Activated CD4-positive, CD25-positive, alpha-beta regulatory T cell (primary cell): ENCODE measurements around the gene CORO1C.

ENCODE experiments used
- DNase-seq, 4 experiments: peaks; one replicate each; lab custom pipeline; 2025; lab: John Stamatoyannopoulos, UW

Gene CORO1C

GRCh38 chr12:108615918-108616317 lies 115.4 kb downstream of the CORO1C start:
- no peak for DNase-seq

DNA sequence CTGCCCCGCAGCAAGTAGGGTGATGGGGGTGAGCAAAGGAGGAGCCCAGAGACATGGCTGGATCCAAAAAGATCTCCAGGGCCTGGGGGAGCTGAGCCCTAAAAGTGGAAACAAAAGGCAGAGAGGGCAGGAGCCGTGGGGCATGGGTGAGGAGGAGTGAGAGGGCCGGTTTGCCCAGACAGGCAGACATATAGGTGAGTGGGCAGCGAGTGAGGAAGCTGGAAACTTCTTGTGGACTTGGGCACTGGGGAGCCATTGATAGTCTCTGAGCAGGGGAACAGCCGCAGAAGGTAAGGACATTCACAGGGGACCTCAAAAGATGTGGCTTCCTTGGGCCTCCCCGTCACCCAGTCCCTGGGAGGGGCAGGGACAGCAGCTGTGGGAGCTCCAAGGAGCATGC lies 116.7 kb downstream of the CORO1C start:
- no peak for DNase-seq

DNA sequence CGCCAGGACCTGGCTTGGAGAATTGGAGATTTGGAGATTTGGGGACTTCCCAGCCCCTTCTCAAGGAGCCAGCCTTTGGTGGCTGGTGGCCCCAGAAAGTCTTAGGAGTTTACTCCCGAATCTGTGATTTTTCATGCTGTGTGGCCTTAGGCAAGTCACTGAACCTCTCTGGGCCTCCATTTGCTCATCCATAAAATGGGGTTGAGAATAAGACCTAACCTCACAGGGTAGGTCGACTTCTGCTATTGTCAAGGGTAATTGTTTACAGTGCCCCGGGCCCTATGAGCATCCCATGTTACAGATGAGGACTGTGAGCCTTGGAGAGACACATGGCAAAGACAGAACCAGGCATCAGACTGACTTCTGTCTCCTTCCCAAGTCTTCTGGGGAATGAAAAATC lies 117.3 kb downstream of the CORO1C start:
- DNase-seq: no peak

GRCh38 chr12:108613548-108613947 lies 117.8 kb downstream of the CORO1C start:
- DNase-seq: no peak

DNA sequence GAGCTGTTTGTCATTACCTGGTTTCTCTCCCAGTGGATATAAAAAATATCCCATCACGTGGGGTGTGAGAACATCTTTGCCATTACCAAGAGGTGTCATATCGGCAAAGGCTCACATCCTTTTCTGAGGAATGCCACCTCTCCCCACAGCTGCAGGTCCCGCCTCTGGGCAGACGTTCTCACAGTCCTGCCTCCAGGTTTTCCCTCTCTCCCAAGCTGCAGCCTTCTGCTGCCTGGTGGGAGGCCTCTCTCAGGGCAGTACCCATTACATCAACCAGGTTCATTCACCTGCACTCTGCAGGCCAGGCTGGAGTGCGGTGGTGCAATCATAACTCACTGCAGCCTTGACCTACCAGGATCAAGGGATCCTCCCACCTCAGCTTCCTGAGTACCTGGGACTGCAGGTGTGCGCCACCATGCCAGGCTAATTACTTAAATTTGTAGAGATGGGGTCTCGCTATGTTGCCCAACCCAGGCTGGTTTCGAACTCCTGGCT lies 118.5 kb downstream of the CORO1C start:
- no peak for DNase-seq

DNA sequence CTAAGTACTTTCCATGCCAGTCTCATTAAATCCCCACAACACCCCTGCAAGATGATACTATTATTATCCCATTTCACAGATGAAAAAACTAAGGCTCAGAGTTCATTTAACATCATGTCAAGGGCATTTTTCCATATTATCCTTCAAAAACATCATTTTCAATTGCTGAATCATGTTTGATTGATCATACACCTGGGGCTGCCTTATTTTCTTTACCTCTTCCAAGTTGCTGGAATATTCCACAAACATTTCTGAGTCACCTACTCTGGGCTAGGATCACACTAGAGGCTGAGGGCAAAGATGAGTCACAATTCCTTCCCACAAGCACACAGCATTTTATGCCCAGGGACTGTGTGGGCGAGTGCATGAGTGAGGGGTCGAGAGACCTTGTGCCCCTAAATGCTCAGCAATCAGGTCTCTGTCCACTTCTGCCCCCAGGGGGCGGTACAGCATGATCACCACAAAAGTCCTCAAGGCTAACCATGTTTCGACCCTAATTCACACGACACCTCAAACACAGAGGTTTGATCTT lies 119.4 kb downstream of the CORO1C start:
- peak; percentile 15 to 38 (median 27) for DNase-seq

DNA sequence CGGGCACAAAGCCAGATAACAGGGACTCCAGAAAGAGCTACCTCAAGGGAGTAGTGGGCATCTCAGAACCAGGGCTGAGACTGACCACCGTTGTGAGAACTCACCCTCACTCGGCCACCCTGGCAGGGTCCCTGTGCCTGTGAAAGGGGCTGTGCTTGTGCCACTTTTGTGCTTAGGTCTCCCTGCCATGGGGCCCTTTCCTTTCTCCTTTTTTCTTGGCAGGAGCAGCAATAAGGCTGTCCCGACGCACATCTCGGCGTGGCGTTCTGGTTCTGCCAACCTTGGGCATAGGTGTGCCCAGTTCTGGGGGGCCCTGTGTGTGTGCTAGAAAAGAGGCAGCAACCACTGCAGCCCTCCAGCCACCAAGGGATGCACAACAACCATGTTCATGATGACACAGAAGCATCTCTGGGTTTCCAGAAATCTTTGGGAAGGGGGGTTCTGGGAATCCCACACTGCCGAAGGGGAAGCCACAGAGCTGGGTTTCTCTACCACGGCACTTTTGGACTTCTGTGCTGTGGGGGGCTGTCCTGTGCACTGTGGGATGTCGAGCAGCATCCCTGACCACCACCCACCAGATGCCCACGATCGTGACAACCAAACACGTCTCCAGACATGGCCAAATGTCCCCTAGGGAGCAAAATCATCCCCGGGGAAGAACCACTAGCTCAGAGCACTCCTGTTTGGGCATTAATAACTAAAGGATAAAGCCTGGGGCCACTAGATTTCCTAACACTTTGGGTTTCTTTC lies 120.3 kb downstream of the CORO1C start:
- DNase-seq: no peak

DNA sequence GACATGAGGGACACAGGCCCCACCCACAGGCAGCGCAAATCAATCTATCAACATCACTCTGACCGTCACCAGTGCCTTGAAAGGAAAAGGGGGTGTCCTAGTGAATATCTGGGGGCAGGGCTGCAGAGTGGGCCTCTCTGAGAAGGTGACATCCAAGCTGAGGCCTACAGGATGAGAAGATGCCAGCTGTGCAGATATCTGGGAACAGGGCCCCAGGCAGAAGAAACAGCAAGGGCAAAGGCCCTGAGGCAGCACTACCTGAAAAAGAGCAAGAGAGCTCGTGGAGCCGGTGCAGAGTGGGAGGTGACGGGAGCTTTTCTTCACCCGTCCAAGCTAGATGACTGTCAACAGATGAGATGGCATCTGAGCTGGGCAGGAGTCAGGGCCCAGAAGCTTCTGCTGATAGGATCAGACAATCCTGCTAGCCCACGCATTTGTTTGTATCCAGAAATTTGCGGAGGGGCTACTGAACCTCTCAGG lies 120.9 kb downstream of the CORO1C start:
- no peak for DNase-seq

GRCh38 chr12:108609537-108610335 lies 121.6 kb downstream of the CORO1C start:
- no peak for DNase-seq

DNA sequence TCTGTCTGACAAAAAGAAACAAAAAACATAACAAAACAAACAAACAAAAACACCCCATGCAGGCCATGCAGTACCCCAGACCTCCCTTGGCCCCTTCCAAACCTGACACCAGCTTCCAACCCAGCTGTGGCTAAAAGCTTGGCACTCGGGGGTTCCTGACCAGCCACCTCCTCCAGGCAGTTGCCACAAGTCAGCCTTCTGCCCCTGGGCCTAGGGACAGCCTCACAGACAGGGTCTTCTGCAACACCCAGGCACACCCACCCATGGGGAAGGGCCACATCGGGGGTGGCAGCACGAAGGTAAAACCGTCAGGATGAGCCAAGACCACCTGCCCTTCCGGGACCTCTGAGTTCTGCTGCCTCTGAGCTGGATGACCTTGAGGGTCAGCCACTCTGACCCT lies 122.7 kb downstream of the CORO1C start:
- no peak for DNase-seq

- no peak for DNase-seq
Measured at GRCh38 chr12:108607981-108608600, 123.2 kb downstream of the CORO1C start.

- no peak for DNase-seq
Measured at GRCh38 chr12:108606492-108606891, 124.8 kb downstream of the CORO1C start.

DNA sequence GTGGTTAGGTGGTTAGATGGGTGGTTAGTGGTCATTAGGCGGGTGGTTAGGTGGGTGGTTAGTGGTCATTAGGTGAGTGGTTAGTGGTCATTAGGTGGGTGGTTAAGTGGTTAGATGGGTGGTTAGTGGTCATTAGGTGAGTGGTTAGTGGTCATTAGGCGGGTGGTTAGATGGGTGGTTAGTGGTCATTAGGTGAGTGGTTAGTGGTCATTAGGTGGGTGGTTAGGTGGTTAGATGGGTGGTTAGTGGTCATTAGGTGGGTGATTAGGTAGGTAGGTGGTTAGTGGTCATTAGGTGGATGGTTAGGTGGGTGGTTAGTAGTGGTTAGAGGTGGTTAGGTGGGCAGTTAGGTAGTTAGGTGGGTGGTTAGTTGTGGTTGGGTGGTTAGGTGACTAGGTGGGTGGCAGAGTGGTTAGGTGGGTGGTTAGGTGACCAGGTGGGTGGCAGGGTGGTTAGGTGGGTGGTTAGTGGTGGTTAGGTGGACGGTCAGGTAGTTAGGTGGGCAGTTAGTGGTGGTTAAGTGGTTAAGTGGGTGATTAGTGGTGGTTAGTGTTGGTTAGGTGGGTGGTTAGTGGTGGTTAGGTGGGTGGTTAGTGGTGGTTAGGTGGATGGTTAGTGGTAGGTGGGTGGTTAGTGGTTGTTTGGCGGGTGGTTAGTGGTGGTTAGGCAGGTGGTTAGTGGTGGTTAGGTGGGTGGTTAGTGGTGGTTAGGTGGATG lies 125.5 kb downstream of the CORO1C start:
- DNase-seq: no peak

DNA sequence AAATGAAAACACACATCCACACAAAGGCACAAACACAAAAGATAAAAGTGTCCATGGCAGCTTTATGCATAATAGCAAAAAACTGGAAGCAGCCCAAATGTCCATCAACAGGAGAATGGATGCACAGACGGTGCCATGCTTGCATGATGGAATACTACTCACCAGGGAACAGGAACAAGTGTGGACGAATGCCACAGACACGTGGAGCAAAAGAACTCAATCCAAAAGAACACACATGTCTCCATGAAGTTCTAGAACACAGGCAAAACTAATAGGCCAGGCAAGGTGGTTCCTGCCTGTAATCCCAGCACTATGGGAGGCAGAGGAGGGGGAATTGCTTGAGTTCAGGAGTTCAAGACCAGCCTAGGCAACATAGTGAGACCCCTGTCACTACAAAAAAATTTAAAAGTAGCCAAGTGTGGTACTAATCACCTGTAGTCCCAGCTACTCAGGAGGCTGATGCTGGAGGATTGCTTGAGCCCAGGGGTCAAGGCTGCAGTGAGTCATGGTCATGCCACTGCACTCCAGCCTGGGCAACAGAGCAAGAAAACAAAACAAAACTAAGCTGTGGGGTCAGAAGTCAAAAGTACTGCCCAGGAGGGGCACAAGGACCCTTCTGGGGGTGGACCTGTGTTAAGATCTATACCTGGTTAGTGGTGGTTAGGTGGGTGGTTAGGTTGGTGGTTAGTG lies 126.2 kb downstream of the CORO1C start:
- no peak for DNase-seq

DNA sequence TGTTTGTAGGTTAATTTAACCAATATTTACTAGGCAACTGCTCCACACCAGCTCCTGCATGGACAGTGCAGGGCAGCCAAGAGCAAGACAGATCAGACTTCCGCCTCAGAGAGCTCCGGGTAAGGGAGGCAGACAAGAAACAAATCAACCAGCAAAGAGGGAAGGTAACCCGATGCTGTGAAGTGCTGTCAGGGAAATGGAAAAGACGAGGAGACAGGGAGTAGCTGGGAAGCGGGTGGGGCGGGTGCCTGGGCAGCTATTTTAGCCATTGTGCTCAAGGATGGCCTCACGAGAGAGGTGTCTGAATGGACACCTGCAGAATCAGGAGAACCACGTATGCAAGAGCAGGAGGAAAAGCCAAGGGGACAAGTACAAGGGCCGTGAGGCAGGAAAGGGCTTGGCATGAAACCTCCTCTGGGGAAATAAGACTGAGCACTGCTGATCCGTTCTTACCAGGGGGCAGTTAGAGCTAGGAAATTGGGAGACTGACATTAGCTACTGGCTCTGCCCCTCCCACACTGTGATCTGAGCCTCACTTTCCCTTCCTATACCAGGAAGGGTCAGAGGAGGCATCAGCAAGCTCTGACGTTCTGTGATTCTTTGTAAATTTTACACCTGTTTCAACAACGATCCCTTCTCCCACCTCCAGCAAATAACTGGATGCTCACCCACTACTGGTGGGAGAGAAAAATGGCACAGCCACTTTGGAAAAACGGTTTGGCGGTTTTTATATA lies 126.9 kb downstream of the CORO1C start:
- DNase-seq: no peak

DNA sequence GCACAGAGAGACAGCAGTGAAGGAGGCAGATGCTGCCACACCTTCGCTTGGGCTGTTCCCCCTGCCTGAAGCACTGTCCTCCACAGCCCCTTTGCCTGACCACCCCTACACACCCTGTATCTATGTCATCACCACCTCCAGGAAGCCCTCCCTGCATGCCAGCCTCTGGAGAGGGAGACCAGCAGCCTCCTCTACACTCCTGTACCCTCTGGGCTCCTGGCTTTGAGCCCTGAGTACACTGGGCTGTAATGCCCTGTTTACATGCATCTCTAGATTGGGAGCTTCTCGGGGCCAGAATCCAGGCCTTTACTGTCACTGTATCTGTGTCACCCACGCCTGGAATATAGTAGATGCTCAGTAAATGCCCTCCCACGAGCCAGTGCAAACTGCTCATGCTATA lies 127.6 kb downstream of the CORO1C start:
- DNase-seq: no peak

- no peak for DNase-seq
Measured at GRCh38 chr12:108602976-108603704, 128.2 kb downstream of the CORO1C start.

GRCh38 chr12:108602209-108602705 lies 129.1 kb downstream of the CORO1C start:
- DNase-seq: no peak

- DNase-seq: no peak
Measured at GRCh38 chr12:108600702-108601007, 130.7 kb downstream of the CORO1C start.
